ENCODE data around the gene ENOX2. TPM values are rescaled to one million over a fixed set of nuclear protein-coding genes. Genes with fewer than 3 reads are reported as not detected.
A peak's percentile ranks its signal among the peaks of the same experiment; 100 is the strongest.

Gene ENOX2
- total and polyA plus RNA-seq, 2 experiments from 2014 or later, result 16.0 to 34.0 TPM

DNA sequence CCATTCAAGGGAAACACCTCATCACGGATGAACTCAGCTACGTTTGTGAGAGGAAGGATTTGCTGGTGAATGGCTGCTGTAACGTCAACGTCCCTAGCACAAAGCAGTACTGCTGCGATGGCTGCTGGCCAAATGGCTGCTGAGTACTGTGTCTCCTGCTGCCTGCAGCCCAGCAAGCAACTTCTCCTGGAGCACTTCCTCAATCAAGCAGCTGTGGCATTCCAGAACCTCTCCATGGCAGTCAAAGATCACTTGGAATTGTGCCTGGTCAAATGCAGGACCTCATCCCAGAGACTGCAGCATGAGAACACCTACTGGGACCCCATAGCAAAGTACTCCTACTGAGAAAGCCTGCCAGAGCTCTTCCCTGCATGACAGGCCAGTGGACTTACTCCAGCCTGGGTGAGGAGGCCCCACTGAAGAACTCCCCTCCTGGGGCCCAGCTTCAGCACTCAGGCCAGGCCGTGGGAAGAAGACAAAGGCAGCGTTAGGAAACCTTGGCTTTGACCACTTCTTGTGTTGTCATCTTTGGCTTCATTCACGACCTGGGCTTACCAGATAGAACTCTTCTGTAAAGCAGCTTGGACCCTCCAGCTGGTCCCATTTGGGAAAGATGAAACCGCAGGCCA, 256.9 kb downstream of the ENOX2 start:
- no peaks in the 10 kb centered on the region for H3K27me3 ChIP-seq
- H3K36me3 ChIP-seq, result no peaks in the 10 kb centered on the region
- no peak overlapping the region for H3K27ac ChIP-seq
- H3K4me1 ChIP-seq (ENCODE audit: low read depth), result no peaks in the 10 kb centered on the region
- DNase-seq (ENCODE audit: low read depth in 1 of 2, low spot score in 1 of 2), result no peak
- no peak overlapping the region for H3K4me3 ChIP-seq
- H3K9me3 ChIP-seq (ENCODE audit: low read depth), result no peaks in the 10 kb centered on the region
- TF ChIP-seq, protein P1, sequence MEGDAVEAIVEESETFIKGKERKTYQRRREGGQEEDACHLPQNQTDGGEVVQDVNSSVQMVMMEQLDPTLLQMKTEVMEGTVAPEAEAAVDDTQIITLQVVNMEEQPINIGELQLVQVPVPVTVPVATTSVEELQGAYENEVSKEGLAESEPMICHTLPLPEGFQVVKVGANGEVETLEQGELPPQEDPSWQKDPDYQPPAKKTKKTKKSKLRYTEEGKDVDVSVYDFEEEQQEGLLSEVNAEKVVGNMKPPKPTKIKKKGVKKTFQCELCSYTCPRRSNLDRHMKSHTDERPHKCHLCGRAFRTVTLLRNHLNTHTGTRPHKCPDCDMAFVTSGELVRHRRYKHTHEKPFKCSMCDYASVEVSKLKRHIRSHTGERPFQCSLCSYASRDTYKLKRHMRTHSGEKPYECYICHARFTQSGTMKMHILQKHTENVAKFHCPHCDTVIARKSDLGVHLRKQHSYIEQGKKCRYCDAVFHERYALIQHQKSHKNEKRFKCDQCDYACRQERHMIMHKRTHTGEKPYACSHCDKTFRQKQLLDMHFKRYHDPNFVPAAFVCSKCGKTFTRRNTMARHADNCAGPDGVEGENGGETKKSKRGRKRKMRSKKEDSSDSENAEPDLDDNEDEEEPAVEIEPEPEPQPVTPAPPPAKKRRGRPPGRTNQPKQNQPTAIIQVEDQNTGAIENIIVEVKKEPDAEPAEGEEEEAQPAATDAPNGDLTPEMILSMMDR (IDR thresholded peaks at IDR 0.05; ENCODE audit: low read depth, low read length), result no peak

DNA sequence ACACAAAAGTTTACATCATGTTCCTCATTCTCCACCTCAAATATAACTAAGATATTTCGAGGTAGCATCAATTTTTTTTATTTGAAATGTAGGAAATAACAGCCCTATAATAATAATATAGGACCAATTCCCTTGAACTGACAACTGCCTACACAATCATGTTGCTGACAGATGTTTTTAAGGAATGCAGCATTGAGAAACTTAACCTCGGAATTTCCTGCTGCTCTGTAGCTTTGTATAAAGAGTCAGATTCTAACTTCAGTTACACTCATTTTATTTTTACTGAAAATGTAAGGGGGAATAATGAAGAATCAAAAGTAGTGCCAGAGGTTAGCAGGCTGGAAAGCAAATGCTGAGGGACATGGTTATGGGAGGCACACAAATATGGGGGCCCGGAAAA, 265.4 kb downstream of the ENOX2 start:
- no peak overlapping the region for H3K27ac ChIP-seq
- H3K4me3 ChIP-seq, result no peak overlapping the region
- no peaks in the 10 kb centered on the region for H3K9me3 ChIP-seq (ENCODE audit: low read depth)
- H3K27me3 ChIP-seq, result no peaks in the 10 kb centered on the region
- no peaks in the 10 kb centered on the region for H3K36me3 ChIP-seq
- TF ChIP-seq, protein P1 (IDR thresholded peaks at IDR 0.05; ENCODE audit: low read depth, low read length), result no peak
- peak in 1 of 2 donors; percentile 56 for DNase-seq (ENCODE audit: low read depth in 1 of 2, low spot score in 1 of 2)
- no peaks in the 10 kb centered on the region for H3K4me1 ChIP-seq (ENCODE audit: low read depth)

DNA sequence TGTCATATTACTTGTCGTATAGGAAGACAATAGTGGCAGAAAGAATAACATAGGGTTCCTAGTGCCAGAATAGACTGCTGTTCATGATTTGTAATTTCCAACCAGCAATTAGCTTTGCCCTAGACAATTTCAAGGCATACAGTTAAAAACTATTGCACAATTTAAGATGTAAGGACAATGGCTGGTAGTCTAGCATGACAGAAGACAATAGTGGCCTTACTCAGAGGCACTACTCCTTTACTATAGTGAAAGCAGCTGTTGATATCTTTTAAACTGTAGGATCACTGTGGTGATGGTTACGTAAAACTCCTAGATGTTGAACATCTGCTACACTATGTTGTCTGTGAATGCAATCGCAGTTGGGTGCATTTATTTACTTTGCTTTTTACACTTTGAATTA, 266.7 kb downstream of the ENOX2 start:
- DNase-seq (ENCODE audit: low read depth in 1 of 2, low spot score in 1 of 2), result no peak
- Histone ChIP-seq H3K4me3 (no peak overlapping the region), H3K27me3 (no peaks in the 10 kb centered on the region), H3K36me3 (no peaks in the 10 kb centered on the region), H3K4me1 (ENCODE audit: low read depth) (peaks cover 7% of the 10 kb centered on the region), H3K9me3 (ENCODE audit: low read depth) (no peaks in the 10 kb centered on the region), H3K27ac (no peak overlapping the region)
- TF ChIP-seq, protein P1 (IDR thresholded peaks at IDR 0.05; ENCODE audit: low read depth, low read length), result no peak

DNA sequence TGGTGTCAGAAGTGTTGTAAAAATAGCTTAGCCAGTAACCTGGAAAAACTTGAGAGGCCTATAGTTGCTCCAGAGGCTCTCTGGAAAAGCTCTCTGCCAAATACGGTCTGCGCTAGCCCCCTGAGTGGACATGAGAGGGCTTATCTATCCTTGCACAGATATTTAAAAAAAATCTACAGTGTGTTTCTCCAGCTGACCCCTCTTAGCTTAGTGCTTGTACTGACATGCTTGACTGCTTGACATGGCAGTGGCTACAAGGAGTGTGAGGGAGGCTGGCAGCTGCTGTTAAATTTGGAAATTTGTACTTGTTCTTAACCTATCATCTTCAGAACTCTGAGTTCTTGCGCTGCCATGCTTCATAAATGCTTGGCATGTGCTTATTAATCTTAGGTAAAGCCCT, 272.0 kb downstream of the ENOX2 start:
- DNase-seq (ENCODE audit: low read depth in 1 of 2, low spot score in 1 of 2), result peak in 1 of 2 donors; percentile 82
- no peaks in the 10 kb centered on the region for H3K36me3 ChIP-seq
- no peak overlapping the region for H3K4me3 ChIP-seq
- H3K4me1 ChIP-seq (ENCODE audit: low read depth), result peaks cover 27% of the 10 kb centered on the region
- TF ChIP-seq, protein P1 (IDR thresholded peaks at IDR 0.05; ENCODE audit: low read depth, low read length), result no peak
- peak overlapping the region; percentile 94 for H3K27ac ChIP-seq
- H3K9me3 ChIP-seq (ENCODE audit: low read depth), result no peaks in the 10 kb centered on the region
- H3K27me3 ChIP-seq, result no peaks in the 10 kb centered on the region

DNA sequence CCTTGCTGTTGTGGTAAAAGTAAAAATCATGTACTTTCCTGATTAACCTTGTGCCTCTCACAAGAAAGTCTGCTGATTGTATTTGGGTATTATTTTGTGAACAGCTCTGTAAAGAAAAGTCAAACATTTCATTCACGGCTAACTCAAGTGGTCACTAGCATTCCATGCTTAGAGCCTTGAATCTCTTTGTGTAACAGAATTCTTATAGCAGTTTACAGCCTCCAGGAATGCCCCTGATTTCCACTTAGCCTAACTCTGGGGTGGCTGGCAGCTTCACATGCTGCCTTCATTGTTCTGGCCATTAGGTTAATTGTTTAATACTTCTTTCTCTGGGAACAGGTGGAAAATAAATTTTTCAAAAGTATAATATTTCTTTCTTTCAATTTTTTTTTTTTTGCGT, 274.5 kb downstream of the ENOX2 start:
- Histone ChIP-seq H3K4me3 (no peak overlapping the region), H3K27me3 (no peaks in the 10 kb centered on the region), H3K9me3 (ENCODE audit: low read depth) (no peaks in the 10 kb centered on the region), H3K27ac (peak overlapping the region; percentile 94), H3K36me3 (no peaks in the 10 kb centered on the region), H3K4me1 (ENCODE audit: low read depth) (peaks cover 27% of the 10 kb centered on the region)
- DNase-seq (ENCODE audit: low read depth in 1 of 2, low spot score in 1 of 2), result peak in 1 of 2 donors; percentile 82
- TF ChIP-seq, protein P1 (IDR thresholded peaks at IDR 0.05; ENCODE audit: low read depth, low read length), result no peak
